WERI-Rb-1 (cell line): Measurements from ENCODE around the gene ABHD8.
A peak's percentile ranks its signal among the peaks of the same experiment; 100 is the strongest.

Experiments
- DNase-seq: peaks from one replicate; pipeline ENCODE4 v3.0.0-alpha.2; 2020
- H3K27ac ChIP-seq: fragments of 250-450 bp; sonication (Bioruptor Pico); 2 replicates; pipeline ENCODE4 v1.5.1; 2020; ENCODE audit warnings: mild to moderate bottlenecking, moderate library complexity
- H3K27me3 ChIP-seq: fragments of 250-450 bp; sonication (Bioruptor Pico); 2 replicates; pipeline ENCODE4 v1.5.1; 2021; ENCODE audit warnings: mild to moderate bottlenecking, low read depth, moderate library complexity; ENCODE audit not compliant: insufficient read depth, severe bottlenecking
- H3K36me3 ChIP-seq: fragments of 250-450 bp; sonication (Bioruptor Pico); 2 replicates; pipeline ENCODE4 v1.5.1; 2020; ENCODE audit warnings: mild to moderate bottlenecking, moderate library complexity
- H3K4me3 ChIP-seq: 2 replicates; pipeline ENCODE4 v1.5.1; 2011; ENCODE audit warnings: low read depth, mild to moderate bottlenecking, control low read depth, low read length
- H3K9me3 ChIP-seq: fragments of 250-450 bp; sonication (Bioruptor Pico); 2 replicates; pipeline ENCODE4 v1.5.1; 2021; ENCODE audit warnings: mild to moderate bottlenecking, moderate library complexity; ENCODE audit not compliant: severe bottlenecking
- TF ChIP-seq, protein P1 (sequence below): IDR thresholded peaks from 2 replicates; pipeline ENCODE4 v1.5.1; 2011; ENCODE audit warnings: low read depth, mild to moderate bottlenecking, control low read depth, inconsistent platforms, low read length

Gene ABHD8, protein sequence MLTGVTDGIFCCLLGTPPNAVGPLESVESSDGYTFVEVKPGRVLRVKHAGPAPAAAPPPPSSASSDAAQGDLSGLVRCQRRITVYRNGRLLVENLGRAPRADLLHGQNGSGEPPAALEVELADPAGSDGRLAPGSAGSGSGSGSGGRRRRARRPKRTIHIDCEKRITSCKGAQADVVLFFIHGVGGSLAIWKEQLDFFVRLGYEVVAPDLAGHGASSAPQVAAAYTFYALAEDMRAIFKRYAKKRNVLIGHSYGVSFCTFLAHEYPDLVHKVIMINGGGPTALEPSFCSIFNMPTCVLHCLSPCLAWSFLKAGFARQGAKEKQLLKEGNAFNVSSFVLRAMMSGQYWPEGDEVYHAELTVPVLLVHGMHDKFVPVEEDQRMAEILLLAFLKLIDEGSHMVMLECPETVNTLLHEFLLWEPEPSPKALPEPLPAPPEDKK

DNA sequence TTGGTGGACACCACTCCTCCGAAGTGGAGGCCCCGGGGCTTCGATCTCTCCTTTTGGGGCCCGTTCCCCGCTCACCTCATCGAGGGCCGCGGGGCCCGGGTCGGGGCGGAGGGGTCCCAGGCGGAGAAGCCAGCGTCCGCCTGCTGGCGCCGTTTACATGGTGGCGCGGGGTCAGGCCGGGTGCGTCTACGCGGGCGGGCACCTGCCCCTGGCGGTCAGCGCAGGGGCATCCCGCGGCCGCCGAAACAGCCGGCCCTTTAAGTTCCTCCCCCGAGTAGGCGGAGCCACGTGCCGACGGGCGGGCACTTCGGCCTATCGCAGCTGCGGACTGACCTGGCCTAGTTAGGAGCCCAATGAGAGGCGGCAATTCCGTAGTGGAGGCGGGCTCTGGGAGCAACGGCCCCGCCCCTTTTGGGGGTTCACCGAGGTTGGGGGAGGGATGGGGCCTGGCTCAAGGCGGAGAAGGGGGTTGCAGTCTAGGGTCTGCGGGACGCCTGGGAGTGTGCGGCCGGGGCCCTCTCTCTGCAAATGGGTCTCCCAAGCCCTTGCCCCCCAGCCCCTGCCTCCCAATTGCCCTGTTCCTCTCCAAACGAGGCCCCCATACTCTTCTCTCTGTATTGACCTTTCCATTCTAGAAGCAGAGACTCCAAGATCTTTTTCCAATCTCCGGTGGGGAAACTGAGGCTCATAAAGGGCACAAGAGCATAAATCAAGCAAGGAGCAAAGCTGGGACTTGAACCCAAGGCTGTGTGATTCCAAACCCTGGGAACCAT, at the start of gene ABHD8:
Gene ABHD8, minus strand, starts transcription at position 259 of the 773 bp plus-strand sequence. CDS start 1,809 bp downstream, outside the sequence.
- TF ChIP-seq, protein P1, sequence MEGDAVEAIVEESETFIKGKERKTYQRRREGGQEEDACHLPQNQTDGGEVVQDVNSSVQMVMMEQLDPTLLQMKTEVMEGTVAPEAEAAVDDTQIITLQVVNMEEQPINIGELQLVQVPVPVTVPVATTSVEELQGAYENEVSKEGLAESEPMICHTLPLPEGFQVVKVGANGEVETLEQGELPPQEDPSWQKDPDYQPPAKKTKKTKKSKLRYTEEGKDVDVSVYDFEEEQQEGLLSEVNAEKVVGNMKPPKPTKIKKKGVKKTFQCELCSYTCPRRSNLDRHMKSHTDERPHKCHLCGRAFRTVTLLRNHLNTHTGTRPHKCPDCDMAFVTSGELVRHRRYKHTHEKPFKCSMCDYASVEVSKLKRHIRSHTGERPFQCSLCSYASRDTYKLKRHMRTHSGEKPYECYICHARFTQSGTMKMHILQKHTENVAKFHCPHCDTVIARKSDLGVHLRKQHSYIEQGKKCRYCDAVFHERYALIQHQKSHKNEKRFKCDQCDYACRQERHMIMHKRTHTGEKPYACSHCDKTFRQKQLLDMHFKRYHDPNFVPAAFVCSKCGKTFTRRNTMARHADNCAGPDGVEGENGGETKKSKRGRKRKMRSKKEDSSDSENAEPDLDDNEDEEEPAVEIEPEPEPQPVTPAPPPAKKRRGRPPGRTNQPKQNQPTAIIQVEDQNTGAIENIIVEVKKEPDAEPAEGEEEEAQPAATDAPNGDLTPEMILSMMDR: peak; percentile 58
- Histone ChIP-seq H3K4me3 (peak within 1 kb of the TSS; percentile 67), H3K27me3 (no peaks in the 10 kb centered on the region), H3K27ac (peak within 1 kb of the TSS; percentile 84), H3K9me3 (peaks cover 1% of the 10 kb centered on the region), H3K36me3 (peaks cover 17% of the 10 kb centered on the region)
- DNase-seq: peak; percentile 97

DNA sequence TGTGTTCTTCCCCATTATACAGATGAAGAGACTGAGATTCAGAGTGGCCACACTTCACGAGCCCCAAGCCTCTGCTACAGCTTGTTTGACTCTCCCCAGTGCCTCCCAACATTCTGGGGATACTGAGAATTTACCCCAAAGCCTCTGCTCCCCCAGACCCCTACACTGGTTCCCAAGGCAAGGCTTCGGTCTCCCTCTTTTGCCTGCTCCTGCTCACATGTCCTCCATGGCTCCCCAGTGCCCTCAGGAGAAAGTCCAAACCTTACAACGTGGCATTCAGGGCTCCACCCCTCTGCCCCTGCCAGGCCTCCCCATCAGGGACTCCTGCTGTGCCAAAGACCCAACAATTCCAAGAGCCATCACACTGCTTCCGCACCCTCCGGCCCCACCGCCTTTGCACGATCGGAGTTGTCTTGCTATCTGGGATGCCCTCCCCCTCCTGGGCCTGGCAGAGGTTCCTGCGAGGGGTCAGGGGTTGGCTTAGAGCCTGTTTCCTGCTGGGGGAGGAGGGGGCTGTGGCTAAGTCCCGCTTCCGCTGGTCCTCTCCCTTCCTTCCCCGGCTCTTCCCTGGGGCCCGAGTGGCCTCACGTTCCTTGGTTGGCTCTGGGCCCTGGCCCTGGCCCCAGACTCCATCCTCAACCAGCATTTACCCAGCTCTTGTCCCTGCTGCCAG, 49.5 kb upstream of the ABHD8 start:
- no peaks in the 10 kb centered on the region for H3K27me3 ChIP-seq
- no peak overlapping the region for H3K4me3 ChIP-seq
- no peaks in the 10 kb centered on the region for H3K9me3 ChIP-seq
- H3K36me3 ChIP-seq: no peaks in the 10 kb centered on the region
- TF ChIP-seq, protein P1: no peak
- no peak for DNase-seq
- H3K27ac ChIP-seq: no peak overlapping the region

DNA sequence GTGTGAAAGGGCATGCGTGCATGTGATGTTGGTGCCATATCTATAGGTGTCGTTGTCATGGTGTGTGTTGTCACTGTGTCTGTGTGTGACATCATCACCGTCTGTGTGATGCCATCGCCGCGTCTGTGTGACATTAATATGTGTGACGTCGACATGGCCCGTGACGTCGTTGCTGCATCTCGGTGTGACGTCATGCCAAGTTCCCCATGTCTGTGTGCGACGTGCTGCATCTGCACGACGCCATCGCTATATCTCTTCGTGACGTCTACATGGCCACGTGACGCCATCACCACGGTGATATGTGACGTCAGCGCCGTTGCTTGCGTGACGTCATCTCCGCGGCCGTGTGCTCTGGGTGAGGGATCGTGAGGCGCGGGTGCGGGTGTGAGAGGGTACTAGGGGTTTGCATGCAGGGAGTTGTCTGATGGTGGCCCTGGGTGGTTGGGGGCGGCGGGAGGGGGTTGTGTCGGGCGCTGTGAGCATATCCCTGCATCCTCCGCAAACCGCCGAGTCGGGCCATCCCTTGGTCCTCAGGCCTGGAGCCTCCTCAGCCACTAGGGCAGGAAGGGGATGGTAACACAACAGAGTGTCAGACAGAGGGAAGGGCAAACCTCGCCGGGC, 48.7 kb upstream of the ABHD8 start:
- TF ChIP-seq, protein P1: no peak
- Histone ChIP-seq H3K36me3 (no peaks in the 10 kb centered on the region), H3K27me3 (no peaks in the 10 kb centered on the region), H3K4me3 (no peak overlapping the region), H3K27ac (no peak overlapping the region), H3K9me3 (no peaks in the 10 kb centered on the region)
- DNase-seq: no peak

DNA sequence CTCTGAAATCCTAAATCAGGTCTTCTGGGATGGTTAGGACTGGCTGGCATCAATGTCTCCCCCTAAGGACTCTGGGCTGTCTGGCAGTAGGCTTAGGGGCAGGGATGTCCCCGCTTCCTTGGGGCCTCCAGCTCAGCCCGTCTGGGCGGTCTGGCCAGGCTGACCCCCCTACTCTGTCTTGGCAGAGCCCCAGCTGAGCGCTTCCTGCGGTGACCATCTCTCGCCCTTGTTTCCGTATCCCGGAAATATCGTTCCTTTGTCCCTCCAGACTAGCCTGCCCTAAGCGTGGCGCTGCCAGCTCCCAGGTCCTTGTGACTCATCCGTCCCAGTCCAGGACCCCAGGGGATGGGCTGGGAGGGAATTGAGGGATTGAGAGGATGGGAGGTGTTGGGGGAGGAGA, 45.5 kb upstream of the ABHD8 start:
- TF ChIP-seq, protein P1: no peak
- no peak for DNase-seq
- Histone ChIP-seq H3K36me3 (no peaks in the 10 kb centered on the region; the same call in 1 of the 2 replicates), H3K27ac (no peak overlapping the region), H3K9me3 (no peaks in the 10 kb centered on the region), H3K4me3 (no peak overlapping the region), H3K27me3 (no peaks in the 10 kb centered on the region)

DNA sequence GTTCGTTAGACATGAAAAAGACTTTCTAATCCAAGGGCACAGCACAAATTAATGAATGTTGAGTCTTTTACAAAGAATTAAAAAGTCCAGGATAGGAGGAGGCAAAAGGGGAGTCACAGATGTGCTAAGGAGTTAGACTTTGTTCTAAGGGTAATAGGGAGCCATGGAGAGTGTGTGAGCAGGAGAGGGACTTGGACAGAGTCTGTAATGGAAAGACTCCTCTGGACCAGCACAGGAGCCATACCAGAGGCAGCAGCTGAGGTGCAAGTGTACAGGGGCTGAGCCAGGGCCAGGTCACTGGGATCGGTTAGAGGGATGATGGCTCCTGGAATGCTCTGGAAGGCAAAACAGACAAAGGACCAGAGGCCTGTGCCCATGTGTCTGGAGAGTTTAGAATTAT, 44.7 kb upstream of the ABHD8 start:
- H3K4me3 ChIP-seq: no peak overlapping the region
- H3K27ac ChIP-seq: no peak overlapping the region
- no peak for DNase-seq
- TF ChIP-seq, protein P1: no peak
- no peaks in the 10 kb centered on the region for H3K9me3 ChIP-seq
- H3K36me3 ChIP-seq: no peaks in the 10 kb centered on the region; the same call in 1 of the 2 replicates
- no peaks in the 10 kb centered on the region for H3K27me3 ChIP-seq
